Skin epidermis (tissue), 12 donors: ENCODE measurements around the gene NPHS1.

ENCODE experiments used
- H3K27ac ChIP-seq, 21 experiments: fragments of 200-600 bp; sonication (generic) in 11 of 21; one replicate each; pipeline ENCODE4 v1.5.0; 2020; ENCODE audit warnings: mild to moderate bottlenecking in 3 of 21, inconsistent platforms in 2 of 21, moderate library complexity in 2 of 21
- H3K4me3 ChIP-seq, 7 experiments: fragments of 200-600 bp; sonication (generic) in 2 of 7; one replicate each; pipeline ENCODE4 v1.5.0; 2020; ENCODE audit warnings: inconsistent platforms in 2 of 7, mild to moderate bottlenecking in 2 of 7, moderate library complexity in 1 of 7

NPHS1 gene

GRCh38 chr19:35792888-35793287 is 59.4 kb downstream of the NPHS1 start:
- Histone ChIP-seq H3K27ac (no peak overlapping the region), H3K4me3 (no peak overlapping the region)

GRCh38 chr19:35792312-35792711 is 60.0 kb downstream of the NPHS1 start:
- no peak overlapping the region for H3K27ac ChIP-seq
- no peak overlapping the region for H3K4me3 ChIP-seq

GRCh38 chr19:35791814-35792279 is 60.5 kb downstream of the NPHS1 start:
- H3K27ac ChIP-seq = no peak overlapping the region
- no peak overlapping the region for H3K4me3 ChIP-seq

- no peak overlapping the region for H3K27ac ChIP-seq
- no peak overlapping the region for H3K4me3 ChIP-seq
These were observed 61.1 kb downstream of the NPHS1 start for GRCh38 chr19:35790981-35791813.

- H3K4me3 ChIP-seq = no peak overlapping the region
- no peak overlapping the region for H3K27ac ChIP-seq
These were observed 62.0 kb downstream of the NPHS1 start for GRCh38 chr19:35789978-35790944.

- no peak overlapping the region for H3K4me3 ChIP-seq
These were observed 62.9 kb downstream of the NPHS1 start for GRCh38 chr19:35789195-35789977.

GRCh38 chr19:35788205-35788960 is 63.9 kb downstream of the NPHS1 start:
- H3K4me3 ChIP-seq = no peak overlapping the region

More at GRCh38 chr19:35789195-35789977, 62.9 kb downstream of the NPHS1 start:
- no peak overlapping the region for H3K27ac ChIP-seq

GRCh38 chr19:35787227-35787799 is 65.0 kb downstream of the NPHS1 start:
- Histone ChIP-seq H3K4me3 (no peak overlapping the region), H3K27ac (no peak overlapping the region)

More at GRCh38 chr19:35788205-35788960, 63.9 kb downstream of the NPHS1 start:
- H3K27ac ChIP-seq = no peak overlapping the region

- Histone ChIP-seq H3K27ac (no peak overlapping the region), H3K4me3 (no peak overlapping the region)
These were observed 65.8 kb downstream of the NPHS1 start for GRCh38 chr19:35786299-35787160.

GRCh38 chr19:35785339-35785627 is 67.0 kb downstream of the NPHS1 start:
- Histone ChIP-seq H3K27ac (no peak overlapping the region), H3K4me3 (no peak overlapping the region)

- Histone ChIP-seq H3K4me3 (no peak overlapping the region), H3K27ac (no peak overlapping the region)
These were observed 67.6 kb downstream of the NPHS1 start for GRCh38 chr19:35784503-35785338.

GRCh38 chr19:35783469-35784434 is 68.6 kb downstream of the NPHS1 start:
- Histone ChIP-seq H3K4me3 (no peak overlapping the region), H3K27ac (no peak overlapping the region)

- Histone ChIP-seq H3K27ac (no peak overlapping the region), H3K4me3 (no peak overlapping the region)
These were observed 69.7 kb downstream of the NPHS1 start for GRCh38 chr19:35782589-35782988.

GRCh38 chr19:35781650-35782049 is 70.7 kb downstream of the NPHS1 start:
- no peak overlapping the region for H3K4me3 ChIP-seq
- no peak overlapping the region for H3K27ac ChIP-seq

GRCh38 chr19:35780717-35781116 is 71.6 kb downstream of the NPHS1 start:
- Histone ChIP-seq H3K27ac (no peak overlapping the region), H3K4me3 (no peak overlapping the region)

GRCh38 chr19:35780058-35780457 is 72.2 kb downstream of the NPHS1 start:
- H3K4me3 ChIP-seq = no peak overlapping the region
- no peak overlapping the region for H3K27ac ChIP-seq
